Caco-2 (cell line): ENCODE results near the gene VSIR. TPM values are rescaled to one million over a fixed set of nuclear protein-coding genes. Genes with fewer than 3 reads are reported as not detected.

ENCODE experiments used
- BruUV-seq: library from RNA; stranded (reverse); fragments of 400-500 nt; replicated peaks from 2 replicates; lab custom pipeline; 2021; lab: Mats Ljungman, UMichigan
- CTCF ChIA-PET: fragments of 300-600 bp; sonication (Branson Sonifier 250); formaldehyde crosslinking; loops from one replicate; lab custom pipeline; 2022; ENCODE audit warnings: antibody characterized with exemption; lab: Charles Lee
- POLR2A ChIA-PET: fragments of 300-600 bp; sonication (Branson Sonifier 250); formaldehyde crosslinking; loops from one replicate; lab custom pipeline; 2022; ENCODE audit warnings: antibody characterized with exemption; lab: Charles Lee
- DNase-seq, 2 experiments: peaks; one replicate each; pipeline versions ENCODE4 v3.0.0 to v3.0.0-alpha.2; 2020 to 2022
- H3K27me3 ChIP-seq: replicated peaks from 2 replicates; pipeline ENCODE4 v1.6.0; 2011; ENCODE audit warnings: low read length; ENCODE audit not compliant: control insufficient read depth, insufficient read depth
- H3K36me3 ChIP-seq: 2 replicates; pipeline ENCODE4 v1.5.1; 2011; ENCODE audit warnings: low read length; ENCODE audit not compliant: control insufficient read depth, insufficient read depth
- H3K4me1 ChIP-seq: fragments of 250-450 bp; sonication (Bioruptor Pico); 2 replicates; pipeline ENCODE4 v1.5.1; 2020; ENCODE audit warnings: mild to moderate bottlenecking
- H3K4me3 ChIP-seq: 2 replicates; pipeline ENCODE4 v1.5.1; 2011; ENCODE audit warnings: low read depth, mild to moderate bottlenecking, control low read depth, low read length
- H3K9me3 ChIP-seq: fragments of 250-450 bp; sonication (Bioruptor Pico); 2 replicates; pipeline ENCODE4 v1.5.1; 2020; ENCODE audit warnings: mild to moderate bottlenecking, moderate library complexity
- H3K27ac Mint-ChIP-seq: one replicate; pipeline ENCODE4 v1.8.0; 2022; ENCODE audit warnings: mixed read lengths; ENCODE audit not compliant: unreplicated experiment
- H3K27me3 Mint-ChIP-seq: one replicate; pipeline ENCODE4 v1.8.0; 2022; ENCODE audit warnings: mixed read lengths; ENCODE audit not compliant: insufficient read depth, unreplicated experiment
- H3K36me3 Mint-ChIP-seq: one replicate; pipeline ENCODE4 v1.8.0; 2022; ENCODE audit warnings: mild to moderate bottlenecking, mixed read lengths; ENCODE audit not compliant: insufficient read depth, unreplicated experiment
- H3K4me1 Mint-ChIP-seq: one replicate; pipeline ENCODE4 v1.8.0; 2022; ENCODE audit warnings: low read depth, mixed read lengths; ENCODE audit not compliant: unreplicated experiment
- H3K4me3 Mint-ChIP-seq: one replicate; pipeline ENCODE4 v1.8.0; 2022; ENCODE audit warnings: mild to moderate bottlenecking, moderate library complexity, mixed read lengths; ENCODE audit not compliant: unreplicated experiment
- H3K9me3 Mint-ChIP-seq: one replicate; pipeline ENCODE4 v1.8.0; 2022; ENCODE audit warnings: mixed read lengths; ENCODE audit not compliant: unreplicated experiment
- CTCF ChIP-seq, 2 experiments: fragments of 200-600 bp in 1 of 2; IDR thresholded peaks; 1 replicate in 1 of 2; 2 replicates in 1 of 2; pipeline versions ENCODE4 v1.5.1 to v1.8.0; 2011 to 2022; ENCODE audit warnings: antibody characterized with exemption in 1 of 2, control low read depth in 1 of 2, inconsistent platforms in 1 of 2, low read depth in 1 of 2, low read length in 1 of 2, mild to moderate bottlenecking in 1 of 2, moderate library complexity in 1 of 2; ENCODE audit not compliant: insufficient read depth in 1 of 2, severe bottlenecking in 1 of 2, unreplicated experiment in 1 of 2
- intact Hi-C: fragments of 100-400 bp; cut with micrococcal nuclease; formaldehyde crosslinking; loops from one replicate; pipeline ENCODE4 v1.10.0; 2022; ENCODE audit not compliant: unreplicated experiment
- total RNA-seq: library from RNA; stranded (reverse); gene quantifications from 2 replicates; pipeline ENCODE4 v1.2.3, GENCODE V29; 2022

The VSIR gene
- total RNA-seq, 1 experiment from 2014 or later: 44.0 TPM

- H3K36me3 ChIP-seq: no peaks in the 10 kb centered on the region
- no peak overlapping the region for H3K4me3 ChIP-seq
- CTCF ChIA-PET: interaction anchor here (0.6 kb wide), 1 partner anchor 233 kb away, joined by 3 read pairs; no protein-coding TSS in a partner anchor
- Mint-ChIP-seq H3K27ac (no peak overlapping the region), H3K36me3 (no peaks in the 10 kb centered on the region), H3K4me3 (no peak overlapping the region), H3K27me3 (peaks cover 9% of the 10 kb centered on the region), H3K9me3 (no peaks in the 10 kb centered on the region), H3K4me1 (no peaks in the 10 kb centered on the region)
- POLR2A ChIA-PET: no interaction called here
- no peaks in the 10 kb centered on the region for H3K27me3 ChIP-seq
- intact Hi-C loops: no loop called here
- no peaks in the 10 kb centered on the region for H3K9me3 ChIP-seq
- H3K4me1 ChIP-seq: no peaks in the 10 kb centered on the region
- TF ChIP-seq CTCF (IDR thresholded peaks at IDR 0.05; ENCODE audit: insufficient read depth in 1 of 2, low read depth in 1 of 2, low read length in 1 of 2, severe bottlenecking in 1 of 2, unreplicated experiment in 1 of 2): no peak
- DNase-seq: no peak
- no TSS peak for BruUV-seq
Measured at GRCh38 chr10:71790749-71791440, 17.6 kb upstream of the VSIR start.

DNA sequence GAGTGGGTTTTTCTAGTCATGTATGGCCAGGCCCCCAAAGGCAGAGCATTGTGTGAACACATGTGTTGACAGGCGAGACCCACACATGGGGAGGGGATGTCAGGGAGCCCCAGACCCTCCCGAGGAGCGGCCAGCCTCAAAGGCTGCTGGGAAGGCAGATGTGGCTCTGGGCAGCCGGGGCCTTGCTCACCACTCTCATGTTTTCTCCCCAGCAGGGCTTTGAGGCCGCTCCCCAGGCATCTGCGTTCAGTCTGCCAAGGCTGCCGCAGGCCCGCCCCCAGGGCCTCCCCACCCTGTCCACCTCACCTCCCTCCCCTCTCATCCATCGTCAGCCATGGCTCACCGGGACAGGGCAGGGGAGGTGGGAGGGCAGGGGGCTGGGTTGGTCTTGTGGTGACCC lies 16.6 kb upstream of the VSIR start:
- H3K4me1 ChIP-seq: no peaks in the 10 kb centered on the region
- no peaks in the 10 kb centered on the region for H3K27me3 ChIP-seq
- no peak for DNase-seq
- CTCF ChIA-PET: no interaction called here
- no TSS peak for BruUV-seq
- Mint-ChIP-seq H3K36me3 (no peaks in the 10 kb centered on the region), H3K4me1 (no peaks in the 10 kb centered on the region), H3K4me3 (no peak overlapping the region), H3K9me3 (no peaks in the 10 kb centered on the region), H3K27me3 (peaks cover 9% of the 10 kb centered on the region), H3K27ac (no peak overlapping the region)
- POLR2A ChIA-PET: no interaction called here
- no peaks in the 10 kb centered on the region for H3K9me3 ChIP-seq
- H3K36me3 ChIP-seq: no peaks in the 10 kb centered on the region
- intact Hi-C loops: no loop called here
- TF ChIP-seq CTCF (IDR thresholded peaks at IDR 0.05; ENCODE audit: insufficient read depth in 1 of 2, low read depth in 1 of 2, low read length in 1 of 2, severe bottlenecking in 1 of 2, unreplicated experiment in 1 of 2): no peak
- no peak overlapping the region for H3K4me3 ChIP-seq

- ChIA-PET CTCF (interaction anchor here (0.6 kb wide), 1 partner anchor 179 kb away, joined by 4 read pairs; no protein-coding TSS in a partner anchor), POLR2A (no interaction called here)
- Mint-ChIP-seq H3K27me3 (peaks cover 6% of the 10 kb centered on the region), H3K27ac (no peak overlapping the region), H3K36me3 (no peaks in the 10 kb centered on the region), H3K9me3 (no peaks in the 10 kb centered on the region), H3K4me1 (no peaks in the 10 kb centered on the region), H3K4me3 (no peak overlapping the region)
- H3K36me3 ChIP-seq: no peaks in the 10 kb centered on the region
- H3K9me3 ChIP-seq: no peaks in the 10 kb centered on the region
- no peak overlapping the region for H3K4me3 ChIP-seq
- no peak for TF ChIP-seq CTCF (IDR thresholded peaks at IDR 0.05; ENCODE audit: insufficient read depth in 1 of 2, low read depth in 1 of 2, low read length in 1 of 2, severe bottlenecking in 1 of 2, unreplicated experiment in 1 of 2)
- BruUV-seq: no TSS peak
- H3K27me3 ChIP-seq: no peaks in the 10 kb centered on the region
- no peak for DNase-seq
- no peaks in the 10 kb centered on the region for H3K4me1 ChIP-seq
- intact Hi-C loops: no loop called here
Measured at GRCh38 chr10:71788954-71789353, 15.6 kb upstream of the VSIR start.
